HCT116 (cell line): ENCODE results near the gene TPRX1. TPM values are rescaled to one million over a fixed set of nuclear protein-coding genes. Genes with fewer than 3 reads are reported as not detected.
A peak's percentile ranks its signal among the peaks of the same experiment; 100 is the strongest.

Experiments
- ATAC-seq: fragments of 200-7000 bp; cut with Tn5 transposase; 2 replicates; pipeline ENCODE4 v1.9.1; 2020; ENCODE audit warnings: mild to moderate bottlenecking, moderate library complexity
- BruUV-seq: library from RNA; stranded (reverse); fragments of 400-500 nt; replicated peaks from 2 replicates; lab custom pipeline; 2021; lab: Mats Ljungman, UMichigan
- CTCF ChIA-PET: fragments of 300-600 bp; sonication (Branson Sonifier 250); formaldehyde crosslinking; loops from one replicate; lab custom pipeline; 2021; ENCODE audit warnings: antibody characterized with exemption; lab: Charles Lee
- POLR2A ChIA-PET: fragments of 300-600, 350-600 bp; sonication (Branson Sonifier 250); formaldehyde crosslinking; loops from one replicate; lab custom pipeline; 2021; ENCODE audit warnings: antibody characterized with exemption; lab: Charles Lee
- RAD21 ChIA-PET, 2 experiments: fragments of 300-600 bp; sonication (Branson Sonifier 250); formaldehyde crosslinking; loops; one replicate each; lab custom pipeline; 2023; ENCODE audit warnings: low total read pairs in 2 of 2; ENCODE audit not compliant: uncharacterized antibody in 2 of 2, unreplicated experiment in 2 of 2, low non-redundant PET in 1 of 2; lab: Charles Lee
- DNase-seq: peaks from one replicate; pipeline ENCODE4 v3.0.0-alpha.2; 2010; ENCODE audit warnings: low read depth, low spot score
- H2AFZ ChIP-seq: fragments of 200-600 bp; shearing (Covaris generic), sonication (generic); 2 replicates; pipeline ENCODE4 v1.6.1; 2017; ENCODE audit warnings: low read depth, mixed run types, mixed read lengths, antibody characterized with exemption, low read length; ENCODE audit not compliant: poor library complexity, severe bottlenecking
- H3K27ac ChIP-seq: 2 replicates; pipeline ENCODE4 v1.5.1; 2012; ENCODE audit warnings: low read depth, low read length
- H3K27me3 ChIP-seq: fragments of 200-600 bp; sonication (generic); 2 replicates; pipeline ENCODE4 v1.6.1; 2016; ENCODE audit warnings: mixed run types, low read length, mixed read lengths; ENCODE audit not compliant: insufficient read depth
- H3K36me3 ChIP-seq, 2 experiments: fragments of 200-500 bp in 1 of 2; fragments of 200-600 bp in 1 of 2; sonication (Bioruptor generic) in 1 of 2; sonication (generic) in 1 of 2; 2 replicates each; pipeline versions ENCODE4 v1.5.1 to v1.6.1; 2014 to 2016; ENCODE audit warnings: low read length in 2 of 2, inconsistent platforms in 1 of 2, mixed read lengths in 1 of 2, mixed run types in 1 of 2; ENCODE audit not compliant: insufficient read depth in 2 of 2, control insufficient read depth in 1 of 2
- H3K4me1 ChIP-seq, 2 experiments: fragments of 200-600 bp in 1 of 2; sonication (generic) in 1 of 2; 2 replicates each; pipeline versions ENCODE4 v1.5.1 to v1.6.1; 2012 to 2017; ENCODE audit warnings: low read length in 2 of 2, inconsistent platforms in 1 of 2, mild to moderate bottlenecking in 1 of 2, mixed read lengths in 1 of 2, mixed run types in 1 of 2, moderate library complexity in 1 of 2; ENCODE audit not compliant: insufficient read depth in 2 of 2, control insufficient read depth in 1 of 2
- H3K4me2 ChIP-seq: fragments of 200-600 bp; sonication (generic); 2 replicates; pipeline ENCODE4 v1.6.1; 2017; ENCODE audit warnings: mixed run types, low read length, mixed read lengths
- H3K4me3 ChIP-seq, 2 experiments: fragments of 200-600 bp in 1 of 2; sonication (generic) in 1 of 2; replicated peaks in 1 of 2; 2 replicates each; pipeline ENCODE4 v1.5.1; 2011 to 2016; ENCODE audit warnings: low read length in 2 of 2, control low read depth in 1 of 2, low read depth in 1 of 2, mild to moderate bottlenecking in 1 of 2, mixed read lengths in 1 of 2, mixed run types in 1 of 2
- H3K79me2 ChIP-seq: fragments of 200-600 bp; sonication (generic); 2 replicates; pipeline ENCODE4 v1.6.1; 2017; ENCODE audit warnings: mild to moderate bottlenecking, mixed run types, low read length, moderate library complexity, mixed read lengths; ENCODE audit not compliant: insufficient read depth
- H3K9ac ChIP-seq: fragments of 200-600 bp; sonication (generic); 2 replicates; pipeline ENCODE4 v1.6.1; 2016; ENCODE audit warnings: low read length, mixed read lengths
- H3K9me2 ChIP-seq: fragments of 200-600 bp; sonication (generic), shearing (Covaris generic); 2 replicates; pipeline ENCODE4 v1.6.1; 2017; ENCODE audit warnings: mixed run types, mild to moderate bottlenecking, moderate library complexity; ENCODE audit not compliant: insufficient read depth
- H3K9me3 ChIP-seq, 2 experiments: fragments of 200-500 bp in 1 of 2; fragments of 200-600 bp in 1 of 2; sonication (Bioruptor generic) in 1 of 2; sonication (generic) in 1 of 2; 2 replicates each; pipeline ENCODE4 v1.6.1; 2014 to 2017; ENCODE audit warnings: low read length in 2 of 2, mixed read lengths in 2 of 2, inconsistent platforms in 1 of 2, low read depth in 1 of 2, mild to moderate bottlenecking in 1 of 2, mixed run types in 1 of 2, moderate library complexity in 1 of 2; ENCODE audit not compliant: control insufficient read depth in 1 of 2, insufficient read depth in 1 of 2
- H4K20me1 ChIP-seq: fragments of 200-600 bp; sonication (generic), shearing (Covaris generic); 2 replicates; pipeline ENCODE4 v1.6.1; 2017; ENCODE audit warnings: mixed run types, mild to moderate bottlenecking, moderate library complexity; ENCODE audit not compliant: insufficient read depth
- CBX3 ChIP-seq: IDR thresholded peaks from 2 replicates; pipeline ENCODE4 v1.6.1; 2012; ENCODE audit warnings: low read depth
- EGR1 ChIP-seq: IDR thresholded peaks from 2 replicates; pipeline ENCODE4 v1.6.1; 2012; ENCODE audit warnings: low read depth
- EZH2 ChIP-seq: fragments of 200-600 bp; sonication (generic); IDR thresholded peaks from 2 replicates; pipeline ENCODE4 v1.6.1; 2017; ENCODE audit warnings: antibody characterized with exemption, mixed run types
- EZH2phosphoT487 ChIP-seq: fragments of 200-600 bp; IDR thresholded peaks from 2 replicates; pipeline ENCODE4 v1.6.1; 2018; ENCODE audit warnings: antibody characterized with exemption, borderline replicate concordance
- JUND ChIP-seq: IDR thresholded peaks from 2 replicates; pipeline ENCODE4 v1.6.1; 2012
- MAX ChIP-seq: IDR thresholded peaks from 2 replicates; pipeline ENCODE4 v1.6.1; 2012
- POLR2A ChIP-seq: IDR thresholded peaks from 2 replicates; pipeline ENCODE4 v1.7.0; 2011; ENCODE audit warnings: borderline replicate concordance; ENCODE audit not compliant: insufficient read depth, insufficient read length; ENCODE audit errors: extremely low read depth
- POLR2AphosphoS5 ChIP-seq: IDR thresholded peaks from 2 replicates; pipeline ENCODE4 v1.6.1; 2011; ENCODE audit warnings: mild to moderate bottlenecking, low read depth, low read length, moderate library complexity
- RAD21 ChIP-seq: IDR thresholded peaks from 2 replicates; pipeline ENCODE4 v1.6.1; 2012; ENCODE audit warnings: low read depth, mild to moderate bottlenecking
- SIN3A ChIP-seq: IDR thresholded peaks from 2 replicates; pipeline ENCODE4 v1.6.1; 2012; ENCODE audit warnings: low read depth
- SP1 ChIP-seq: IDR thresholded peaks from 2 replicates; pipeline ENCODE4 v1.6.1; 2012; ENCODE audit warnings: low read depth
- SRF ChIP-seq: IDR thresholded peaks from 2 replicates; pipeline ENCODE4 v1.6.1; 2012; ENCODE audit warnings: low read depth
- TCF7L2 ChIP-seq: IDR thresholded peaks from 2 replicates; pipeline ENCODE4 v1.7.0; 2011; ENCODE audit warnings: borderline replicate concordance, inconsistent platforms; ENCODE audit not compliant: insufficient read depth, insufficient read length; ENCODE audit errors: extremely low read depth
- YY1 ChIP-seq: IDR thresholded peaks from 2 replicates; pipeline ENCODE4 v1.6.1; 2011; ENCODE audit warnings: low read length, low read depth, moderate library complexity, mild to moderate bottlenecking; ENCODE audit not compliant: insufficient replicate concordance; ENCODE audit errors: extremely low read depth
- ZBTB33 ChIP-seq: IDR thresholded peaks from 2 replicates; pipeline ENCODE4 v1.6.1; 2011; ENCODE audit warnings: mild to moderate bottlenecking, low read length, moderate library complexity; ENCODE audit not compliant: insufficient replicate concordance; ENCODE audit errors: extremely low read depth
- ZFX ChIP-seq: fragments of 450-650 bp; IDR thresholded peaks from 2 replicates; pipeline ENCODE4 v1.6.1; 2017
- ZNF274 ChIP-seq: fragments of 200-500 bp; sonication (Bioruptor generic); IDR thresholded peaks from 2 replicates; pipeline ENCODE4 v1.6.1; 2014; ENCODE audit warnings: mild to moderate bottlenecking, low read depth, low read length, inconsistent platforms
- intact Hi-C: fragments of 100-400 bp; cut with micrococcal nuclease; formaldehyde crosslinking; loops from 2 replicates; pipeline ENCODE4 v1.10.0; 2022
- total RNA-seq: library from RNA; stranded (reverse); gene quantifications from one replicate; pipeline ENCODE4 v1.2.1, GENCODE V29; 2021; ENCODE audit not compliant: unreplicated experiment

The TPRX1 gene
- total RNA-seq, 1 experiment from 2014 or later = not detected

- BruUV-seq = no TSS peak
- H3K27ac ChIP-seq = peak within 1 kb of the TSS; percentile 98
- CTCF ChIA-PET = interaction anchor here (1.2 to 1.5 kb wide), 3 partner anchors 11 to 16 kb away, joined by 3 to 4 read pairs (median 3); no protein-coding TSS in a partner anchor
- peaks cover 24 to 26% of the 10 kb centered on the region in 2 experiments; a peak in 3 of 4 replicates for H3K36me3 ChIP-seq
- H3K9me3 ChIP-seq = no peaks in the 10 kb centered on the region
- POLR2A ChIA-PET = interaction anchor here (0.6 to 1.3 kb wide), 2 partner anchors 13 to 443 kb away, joined by 4 to 5 read pairs; no protein-coding TSS in a partner anchor
- peak; percentile 55 for DNase-seq
- H2AFZ ChIP-seq = peak within 1 kb of the TSS; percentile 80
- H3K79me2 ChIP-seq = peaks cover 41% of the 10 kb centered on the region
- peaks cover 13 to 24% of the 10 kb centered on the region in 2 experiments; a peak in 3 of 4 replicates for H3K4me1 ChIP-seq
- H4K20me1 ChIP-seq = no peaks in the 10 kb centered on the region
- no peaks in the 10 kb centered on the region for H3K9me2 ChIP-seq
- peak within 1 kb of the TSS; percentile 97 to 99 for H3K4me3 ChIP-seq
- RAD21 ChIA-PET = no interaction called here
- H3K9ac ChIP-seq = peak within 1 kb of the TSS; percentile 84
- peak; percentile 89 for ATAC-seq
- peak; percentile 79 for TF ChIP-seq JUND
- TF ChIP-seq SIN3A = peak; percentile 94
- no peak for TF ChIP-seq ZBTB33
- TF ChIP-seq TCF7L2 = peak; percentile 33
- TF ChIP-seq EZH2 = no peak
- peak; percentile 91 for TF ChIP-seq SP1
- peak; percentile 93 for TF ChIP-seq POLR2A
- no peak for TF ChIP-seq SRF
- TF ChIP-seq ZNF274 = no peak
- TF ChIP-seq YY1 = peak; percentile 57
- TF ChIP-seq POLR2AphosphoS5 = peak; percentile 99
- TF ChIP-seq RAD21 = no peak
- TF ChIP-seq EGR1 = peak; percentile 99
- TF ChIP-seq CBX3 = peak; percentile 57
- TF ChIP-seq EZH2phosphoT487 = no peak
- TF ChIP-seq ZFX = peak; percentile 54; the same call in 1 of the 2 replicates
- TF ChIP-seq MAX = peak; percentile 67
- H3K4me2 ChIP-seq = peak within 1 kb of the TSS; percentile 99
- H3K27me3 ChIP-seq = no peaks in the 10 kb centered on the region
- intact Hi-C loops = no loop called here
Observed at GRCh38 chr19:47778049-47778953, 26.1 kb downstream of the TPRX1 start, which contains the start of gene SELENOW. TSS of gene SELENOW (plus strand) at chr19:47778703. CDS start at chr19:47778786, 83 bp downstream.
